DMS53 (cell line): ENCODE data around the gene ADPRHL1.
"Not testable (repeated sequence)": the region's sequence is repeated elsewhere in the genome, so short reads cannot be mapped to it uniquely, and the experiment has no call there.

Experiments used
- DNase-seq: peaks from one replicate; lab custom pipeline; 2025; lab: John Stamatoyannopoulos, UW

Gene ADPRHL1

GRCh38 chr13:113371061-113371460 lies 82.2 kb downstream of the ADPRHL1 start:
- DNase-seq, result no peak

- no peak for DNase-seq
Measured at GRCh38 chr13:113369881-113370280, 83.4 kb downstream of the ADPRHL1 start.

- no peak for DNase-seq
Measured at GRCh38 chr13:113369189-113369588, 84.1 kb downstream of the ADPRHL1 start.

- DNase-seq, result not testable (repeated sequence)
Measured at GRCh38 chr13:113368353-113368752, 84.9 kb downstream of the ADPRHL1 start.

- no peak for DNase-seq
Measured at GRCh38 chr13:113367771-113368170, 85.5 kb downstream of the ADPRHL1 start.

- DNase-seq, result no peak
Measured at GRCh38 chr13:113367020-113367560, 86.2 kb downstream of the ADPRHL1 start.

- DNase-seq, result no peak
Measured at GRCh38 chr13:113365971-113366588, 87.2 kb downstream of the ADPRHL1 start.

- DNase-seq, result no peak
Measured at GRCh38 chr13:113365583-113365970, 87.7 kb downstream of the ADPRHL1 start.

- no peak for DNase-seq
Measured at GRCh38 chr13:113364901-113365582, 88.2 kb downstream of the ADPRHL1 start.

GRCh38 chr13:113364311-113364889 lies 88.9 kb downstream of the ADPRHL1 start:
- no peak for DNase-seq

- no peak for DNase-seq
Measured at GRCh38 chr13:113361406-113361805, 91.9 kb downstream of the ADPRHL1 start.

GRCh38 chr13:113360446-113360845 lies 92.8 kb downstream of the ADPRHL1 start:
- no peak for DNase-seq

- no peak for DNase-seq
Measured at GRCh38 chr13:113359571-113359970, 93.7 kb downstream of the ADPRHL1 start.

GRCh38 chr13:113358653-113359190 lies 94.6 kb downstream of the ADPRHL1 start:
- DNase-seq, result no peak

- no peak for DNase-seq
Measured at GRCh38 chr13:113357529-113357928, 95.8 kb downstream of the ADPRHL1 start.

GRCh38 chr13:113356596-113356995 lies 96.7 kb downstream of the ADPRHL1 start:
- DNase-seq, result no peak

- DNase-seq, result no peak
Measured at GRCh38 chr13:113355621-113356020, 97.7 kb downstream of the ADPRHL1 start.

GRCh38 chr13:113354831-113355610 lies 98.3 kb downstream of the ADPRHL1 start:
- no peak for DNase-seq

GRCh38 chr13:113353254-113353653 lies 100.0 kb downstream of the ADPRHL1 start:
- no peak for DNase-seq

- DNase-seq, result no peak
Measured at GRCh38 chr13:113351514-113352026, 101.7 kb downstream of the ADPRHL1 start.

GRCh38 chr13:113350938-113351335 lies 102.4 kb downstream of the ADPRHL1 start:
- DNase-seq, result no peak
